Naive B cell (primary cell): Measurements from ENCODE around the gene TEF. TPM values are rescaled to one million over a fixed set of nuclear protein-coding genes. Genes with fewer than 3 reads are reported as not detected.
"Not testable (repeated sequence)": the region's sequence is repeated elsewhere in the genome, so short reads cannot be mapped to it uniquely, and the experiment has no call there.

Experiments used
- ATAC-seq, 2 donors: fragments of 150-1000 bp; cut with Tn5 transposase; 2 replicates each; pipeline ENCODE4 v1.10.0; 2021; ENCODE audit warnings: low read depth in 2 of 2, mild to moderate bottlenecking in 2 of 2, moderate library complexity in 2 of 2
- DNase-seq: peaks from one replicate; pipeline ENCODE4 v3.0.0; 2022
- H3K27ac Mint-ChIP-seq, 6 donors: one replicate each; pipeline ENCODE4 v1.8.0; 2020 to 2022; ENCODE audit warnings: mild to moderate bottlenecking in 6 of 6, mixed read lengths in 6 of 6, moderate library complexity in 5 of 6, inconsistent platforms in 2 of 6
- H3K27me3 Mint-ChIP-seq, 3 donors: one replicate each; pipeline ENCODE4 v1.8.0; 2021 to 2022; ENCODE audit warnings: mixed read lengths in 3 of 3, mild to moderate bottlenecking in 1 of 3
- H3K36me3 Mint-ChIP-seq, 2 donors: one replicate each; pipeline ENCODE4 v1.8.0; 2020 to 2022; ENCODE audit warnings: mixed read lengths in 2 of 2, inconsistent platforms in 1 of 2, mild to moderate bottlenecking in 1 of 2
- H3K4me1 Mint-ChIP-seq, 3 donors: one replicate each; pipeline ENCODE4 v1.8.0; 2020 to 2022; ENCODE audit warnings: mixed read lengths in 3 of 3, inconsistent platforms in 1 of 3, mild to moderate bottlenecking in 1 of 3, moderate library complexity in 1 of 3
- H3K4me3 Mint-ChIP-seq, 8 donors: one replicate each; pipeline ENCODE4 v1.8.0; 2020 to 2022; ENCODE audit warnings: mild to moderate bottlenecking in 8 of 8, mixed read lengths in 8 of 8, moderate library complexity in 8 of 8, inconsistent platforms in 2 of 8
- H3K9me3 Mint-ChIP-seq, 7 donors: one replicate each; pipeline ENCODE4 v1.8.0; 2020 to 2022; ENCODE audit warnings: mixed read lengths in 7 of 7, mild to moderate bottlenecking in 5 of 7, inconsistent platforms in 2 of 7, moderate library complexity in 1 of 7
- polyA plus RNA-seq, 6 donors: library from polyadenylated mRNA; unstranded; fragments of 300-500 nt; fragmentation: Illumina TruSeq; gene quantifications; one replicate each; pipeline ENCODE4 v1.2.3, GENCODE V29; 2021; ENCODE audit warnings: low read depth in 6 of 6

The TEF gene
- polyA plus RNA-seq, 6 donors from 2014 or later, result 0.97 to 2.9 (median 2.6) TPM

DNA sequence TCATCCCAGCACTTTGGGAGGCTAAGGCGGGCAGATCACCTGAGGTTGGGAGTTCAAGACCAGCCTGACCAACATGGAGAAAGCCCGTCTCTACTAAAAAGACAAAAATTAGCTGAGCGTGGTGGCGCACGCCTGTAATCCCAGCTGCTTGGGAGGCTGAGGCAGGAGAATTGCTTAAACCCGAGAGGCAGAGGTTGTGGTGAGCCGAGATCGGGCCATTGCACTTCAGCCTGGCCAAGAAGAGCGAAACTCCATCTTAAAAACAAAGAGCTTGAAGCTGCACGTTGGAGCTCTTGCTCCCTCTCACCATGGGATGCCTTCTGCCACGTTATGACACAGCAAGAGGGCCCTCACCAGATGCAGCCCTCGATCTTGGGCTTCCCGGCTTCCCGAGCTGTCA lies 21.1 kb downstream of the TEF start:
- not testable (repeated sequence) for DNase-seq, H3K27me3 Mint-ChIP-seq, H3K4me3 Mint-ChIP-seq, H3K9me3 Mint-ChIP-seq, H3K36me3 Mint-ChIP-seq, ATAC-seq
- Mint-ChIP-seq H3K27ac (peak overlapping the region in 1 of 6 donors; percentile 33), H3K4me1 (peaks cover 8 to 35% (median 15%) of the 10 kb centered on the region in 3 donors)

GRCh38 chr22:41403532-41404318 lies 22.0 kb downstream of the TEF start:
- H3K4me3 Mint-ChIP-seq, result peak overlapping the region in 1 of 8 donors; percentile 26
- H3K27ac Mint-ChIP-seq, result peak overlapping the region in 3 of 6 donors; percentile 6 to 73 (median 19)
- peaks cover 8 to 44% (median 15%) of the 10 kb centered on the region in 3 donors for H3K4me1 Mint-ChIP-seq
- H3K9me3 Mint-ChIP-seq, result no peaks in the 10 kb centered on the region
- no peaks in the 10 kb centered on the region for H3K27me3 Mint-ChIP-seq
- no peaks in the 10 kb centered on the region for H3K36me3 Mint-ChIP-seq
- ATAC-seq, result peak; percentile 91 to 98
- DNase-seq, result peak; percentile 79

DNA sequence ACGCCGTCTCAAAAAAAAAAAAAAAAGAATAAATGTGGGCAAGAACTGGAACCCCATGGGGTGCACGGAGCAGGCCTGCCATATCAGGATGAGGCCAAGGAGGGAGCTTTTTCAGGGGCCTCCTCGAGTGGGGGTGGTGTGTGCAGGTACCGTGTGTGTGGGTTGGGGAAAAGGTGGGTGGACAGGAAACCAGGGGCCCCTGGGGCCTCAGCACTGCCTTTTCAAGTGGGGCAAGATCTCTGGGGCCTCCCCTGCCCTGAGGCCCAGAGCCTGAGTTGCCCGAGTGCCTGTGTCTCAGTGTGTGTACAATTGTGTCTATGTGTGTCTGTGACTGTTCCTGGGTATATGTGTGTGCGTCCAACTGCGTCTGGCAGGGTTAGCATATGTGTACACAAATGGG lies 23.8 kb downstream of the TEF start:
- ATAC-seq (peak in 1 of 2 donors; percentile 21), DNase-seq (no peak)
- Mint-ChIP-seq H3K9me3 (no peaks in the 10 kb centered on the region), H3K4me3 (peak overlapping the region in 3 of 8 donors; percentile 23 to 51 (median 38)), H3K27me3 (no peaks in the 10 kb centered on the region), H3K36me3 (no peaks in the 10 kb centered on the region), H3K4me1 (peaks cover 14 to 45% (median 15%) of the 10 kb centered on the region in 3 donors), H3K27ac (peak overlapping the region in 4 of 6 donors; percentile 38 to 80 (median 54))

GRCh38 chr22:41406410-41406809 lies 24.7 kb downstream of the TEF start:
- ATAC-seq (no peak), DNase-seq (no peak)
- Mint-ChIP-seq H3K4me1 (peaks cover 17 to 49% (median 22%) of the 10 kb centered on the region in 3 donors), H3K4me3 (peak overlapping the region in 5 of 8 donors; percentile 9 to 69 (median 42)), H3K9me3 (no peaks in the 10 kb centered on the region), H3K36me3 (no peaks in the 10 kb centered on the region), H3K27ac (no peak overlapping the region), H3K27me3 (no peaks in the 10 kb centered on the region)

GRCh38 chr22:41407433-41407832 lies 25.7 kb downstream of the TEF start:
- peaks cover 24 to 58% (median 32%) of the 10 kb centered on the region in 3 donors for H3K4me1 Mint-ChIP-seq
- no peak for ATAC-seq
- peak overlapping the region in 4 of 8 donors; percentile 15 to 61 (median 40) for H3K4me3 Mint-ChIP-seq
- H3K27ac Mint-ChIP-seq, result peak overlapping the region in 2 of 6 donors; percentile 4 to 67
- no peaks in the 10 kb centered on the region for H3K36me3 Mint-ChIP-seq
- DNase-seq, result no peak
- H3K9me3 Mint-ChIP-seq, result no peaks in the 10 kb centered on the region
- H3K27me3 Mint-ChIP-seq, result no peaks in the 10 kb centered on the region

- Mint-ChIP-seq H3K9me3 (no peaks in the 10 kb centered on the region), H3K27me3 (no peaks in the 10 kb centered on the region), H3K27ac (peak overlapping the region in 2 of 6 donors; percentile 67 to 73), H3K36me3 (no peaks in the 10 kb centered on the region), H3K4me3 (peak overlapping the region in 2 of 8 donors; percentile 11 to 61), H3K4me1 (peaks cover 28 to 62% (median 36%) of the 10 kb centered on the region in 3 donors)
- no peak for DNase-seq
- ATAC-seq, result no peak
Observed at GRCh38 chr22:41408665-41409064, 26.9 kb downstream of the TEF start.

DNA sequence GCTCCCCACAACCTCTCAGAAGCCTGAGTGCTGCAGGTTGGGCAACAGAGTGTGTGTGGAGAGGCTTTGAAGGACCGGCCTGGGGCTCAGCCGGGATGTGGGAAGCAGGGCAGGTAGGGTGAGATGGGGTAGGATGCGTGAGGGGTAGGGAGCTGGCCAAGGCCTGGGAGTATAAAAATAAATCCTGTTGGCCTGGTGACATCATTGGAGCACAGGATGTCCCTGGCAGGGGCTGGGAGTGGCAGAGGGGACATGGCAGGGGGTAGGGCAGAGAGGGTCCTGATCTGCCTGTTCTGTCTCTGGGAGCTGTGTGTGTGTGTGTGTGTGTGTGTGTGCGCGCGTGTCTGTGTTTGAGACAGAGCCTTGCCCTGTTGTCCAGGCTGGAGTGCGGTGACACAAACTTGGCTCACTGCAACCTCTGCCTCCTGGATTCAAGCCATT lies 28.6 kb downstream of the TEF start:
- peak overlapping the region in 4 of 8 donors; percentile 2 to 73 (median 18) for H3K4me3 Mint-ChIP-seq

GRCh38 chr22:41411021-41411851 lies 29.5 kb downstream of the TEF start:
- peak overlapping the region in 5 of 8 donors; percentile 20 to 84 (median 37) for H3K4me3 Mint-ChIP-seq
- no peak for DNase-seq
- H3K4me1 Mint-ChIP-seq, result peaks cover 26 to 58% (median 52%) of the 10 kb centered on the region in 3 donors

More for the DNA sequence above, 28.6 kb downstream of the TEF start:
- H3K27me3 Mint-ChIP-seq, result no peaks in the 10 kb centered on the region
- peaks cover 28 to 60% (median 44%) of the 10 kb centered on the region in 3 donors for H3K4me1 Mint-ChIP-seq
- DNase-seq, result no peak
- H3K9me3 Mint-ChIP-seq, result no peaks in the 10 kb centered on the region
- no peaks in the 10 kb centered on the region for H3K36me3 Mint-ChIP-seq
- H3K27ac Mint-ChIP-seq, result peak overlapping the region in 5 of 6 donors; percentile 33 to 99 (median 85)
- ATAC-seq, result no peak

GRCh38 chr22:41415554-41415953 lies 33.8 kb downstream of the TEF start:
- ATAC-seq (no peak), DNase-seq (no peak)
- Mint-ChIP-seq H3K4me1 (peaks cover 28 to 58% (median 57%) of the 10 kb centered on the region in 3 donors), H3K4me3 (peak overlapping the region in 7 of 8 donors; percentile 43 to 97 (median 95)), H3K9me3 (no peaks in the 10 kb centered on the region), H3K27ac (peak overlapping the region in 5 of 6 donors; percentile 11 to 99 (median 99)), H3K27me3 (no peaks in the 10 kb centered on the region), H3K36me3 (no peaks in the 10 kb centered on the region)

More at GRCh38 chr22:41411021-41411851, 29.5 kb downstream of the TEF start:
- H3K9me3 Mint-ChIP-seq, result no peaks in the 10 kb centered on the region
- no peaks in the 10 kb centered on the region for H3K27me3 Mint-ChIP-seq
- ATAC-seq, result no peak
- no peaks in the 10 kb centered on the region for H3K36me3 Mint-ChIP-seq
- peak overlapping the region; percentile 69 to 99 (median 90) for H3K27ac Mint-ChIP-seq

DNA sequence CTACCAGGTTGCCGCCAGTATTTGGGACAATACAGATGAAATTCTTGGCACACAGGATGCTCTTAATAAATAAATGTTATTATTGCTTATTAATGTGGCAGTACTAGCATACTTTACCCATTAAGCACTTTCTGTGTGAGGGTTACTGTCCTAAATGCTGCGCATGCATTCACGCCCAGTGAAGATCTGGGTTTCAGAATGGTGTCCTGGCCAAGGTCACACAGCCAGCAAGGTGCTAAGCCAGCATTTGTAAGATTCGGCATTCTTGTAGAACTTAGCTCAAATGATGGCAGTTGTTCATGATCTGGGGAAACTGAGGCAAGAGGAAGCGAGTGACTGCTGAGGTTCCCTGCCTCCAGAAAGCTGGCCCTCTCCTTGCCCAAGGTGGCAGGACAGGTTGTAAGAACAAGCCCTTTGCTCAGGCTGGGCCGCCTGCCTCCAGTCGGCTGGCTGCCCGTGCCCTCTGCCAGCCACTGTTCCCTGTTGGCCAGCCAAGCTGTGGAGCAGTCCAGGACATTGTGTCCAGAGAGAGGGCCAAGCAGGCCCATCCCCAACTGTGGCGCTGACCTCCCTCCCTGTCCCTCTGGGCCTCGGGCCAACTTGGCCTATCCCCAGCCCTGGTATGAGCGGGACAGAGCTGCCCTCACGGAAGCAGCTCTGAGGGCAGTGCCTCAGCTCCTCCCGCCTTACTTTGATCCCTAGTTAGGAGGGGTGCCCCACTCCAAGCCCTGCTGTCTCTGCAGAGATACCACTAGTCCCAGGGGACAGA lies 36.1 kb downstream of the TEF start:
- no peak for ATAC-seq
- peaks cover 21 to 59% (median 43%) of the 10 kb centered on the region in 3 donors for H3K4me1 Mint-ChIP-seq
- H3K4me3 Mint-ChIP-seq, result no peak overlapping the region
- H3K9me3 Mint-ChIP-seq, result no peaks in the 10 kb centered on the region
- H3K36me3 Mint-ChIP-seq, result no peaks in the 10 kb centered on the region
- peak overlapping the region in 1 of 6 donors; percentile 41 for H3K27ac Mint-ChIP-seq
- H3K27me3 Mint-ChIP-seq, result no peaks in the 10 kb centered on the region
- DNase-seq, result no peak

DNA sequence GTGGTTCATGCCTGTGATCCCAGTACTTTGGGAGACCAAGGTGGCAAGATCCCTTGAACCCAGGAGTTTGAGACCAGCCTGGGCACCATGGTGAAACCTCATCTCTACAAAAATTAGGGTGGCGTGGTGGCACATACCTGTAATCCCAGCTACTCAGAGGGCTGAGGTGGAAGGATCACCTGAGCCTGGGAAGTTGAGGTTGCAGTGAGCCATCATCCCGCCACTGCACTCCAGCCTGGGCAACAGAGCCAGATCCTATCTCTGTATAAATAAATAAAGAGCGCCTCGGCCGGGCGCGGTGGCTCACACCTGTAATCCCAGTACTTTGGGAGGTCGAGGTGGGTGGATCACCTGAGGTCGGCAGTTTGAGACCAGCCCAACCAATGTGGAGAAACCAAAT lies 37.0 kb downstream of the TEF start:
- no peak for ATAC-seq
- no peaks in the 10 kb centered on the region for H3K9me3 Mint-ChIP-seq

DNA sequence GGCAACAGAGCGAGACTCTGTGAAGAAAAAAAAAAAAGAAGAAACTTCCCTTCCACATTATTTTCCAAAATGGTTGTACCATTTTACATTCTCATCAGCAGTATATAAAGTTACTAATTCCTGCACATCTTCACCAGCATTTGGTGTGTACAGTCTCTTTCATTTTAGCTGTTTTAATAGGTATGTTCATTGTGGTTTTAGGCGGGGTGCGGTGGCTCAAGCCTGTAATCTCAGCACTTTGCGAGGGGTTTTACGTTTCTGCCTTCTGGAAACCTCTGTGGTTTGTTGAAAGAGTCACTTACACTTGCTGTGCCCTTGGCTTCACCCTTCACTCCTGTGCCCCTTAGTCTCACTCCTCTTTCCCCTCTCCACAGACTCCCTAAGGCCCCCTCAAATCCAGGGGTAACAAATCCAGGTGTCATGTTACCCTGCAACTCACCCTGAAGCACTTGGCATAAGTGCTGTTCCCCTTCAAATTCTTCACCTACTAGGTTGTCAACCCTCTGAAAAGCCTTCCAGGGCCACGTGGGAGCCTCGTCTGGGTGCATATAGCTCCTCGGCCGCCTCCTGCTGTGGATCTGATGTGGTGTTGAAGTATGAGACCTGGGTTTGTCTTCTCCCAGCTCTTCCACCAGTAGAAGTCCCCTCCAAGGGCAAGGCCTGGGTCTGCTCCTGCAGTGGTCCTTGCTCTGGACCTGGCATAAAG lies 44.1 kb downstream of the TEF start:
- Mint-ChIP-seq H3K9me3 (no peaks in the 10 kb centered on the region), H3K4me1 (peaks cover 19 to 39% (median 22%) of the 10 kb centered on the region in 3 donors), H3K27me3 (no peaks in the 10 kb centered on the region), H3K27ac (peak overlapping the region in 5 of 6 donors; percentile 37 to 97 (median 63)), H3K4me3 (peak overlapping the region in 1 of 8 donors; percentile 39), H3K36me3 (peaks cover 0 to 5% of the 10 kb centered on the region in 2 donors)
- peak; percentile 37 to 49 for ATAC-seq
- no peak for DNase-seq

More for the DNA sequence above, 37.0 kb downstream of the TEF start:
- no peaks in the 10 kb centered on the region for H3K27me3 Mint-ChIP-seq
- no peak overlapping the region for H3K4me3 Mint-ChIP-seq
- peaks cover 19 to 64% (median 40%) of the 10 kb centered on the region in 3 donors for H3K4me1 Mint-ChIP-seq
- peak overlapping the region in 1 of 6 donors; percentile 41 for H3K27ac Mint-ChIP-seq
- H3K36me3 Mint-ChIP-seq, result no peaks in the 10 kb centered on the region
- no peak for DNase-seq
